Neural cell (in vitro differentiated cells): Measurements from ENCODE around the gene LIPC. TPM values are rescaled to one million over a fixed set of nuclear protein-coding genes. Genes with fewer than 3 reads are reported as not detected.

ENCODE experiments used
- H2AFZ ChIP-seq: fragments of 200-600, 300-800 bp; sonication (generic), shearing (Covaris generic); 2 replicates; pipeline ENCODE4 v1.6.0; 2014; ENCODE audit warnings: low read depth, mild to moderate bottlenecking, antibody characterized with exemption, low read length, moderate library complexity
- H3F3A ChIP-seq: fragments of 200-600 bp; shearing (Covaris generic); 2 replicates; pipeline ENCODE4 v1.6.1; 2016; ENCODE audit warnings: mild to moderate bottlenecking, moderate library complexity, mixed read lengths, antibody characterized with exemption, low read length; ENCODE audit not compliant: insufficient read depth, poor library complexity, severe bottlenecking
- H3K27ac ChIP-seq: fragments of 200-600, 300-800 bp; sonication (generic), shearing (Covaris generic); 2 replicates; pipeline ENCODE4 v1.5.1; 2014; ENCODE audit warnings: mild to moderate bottlenecking, low read length, moderate library complexity
- H3K27me3 ChIP-seq: fragments of 300-800, 200-600 bp; sonication (generic), shearing (Covaris generic); 2 replicates; pipeline ENCODE4 v1.6.0; 2014; ENCODE audit warnings: mild to moderate bottlenecking, low read depth, low read length, moderate library complexity; ENCODE audit not compliant: insufficient read depth
- H3K36me3 ChIP-seq: fragments of 300-800, 200-600 bp; sonication (generic), shearing (Covaris generic); 2 replicates; pipeline ENCODE4 v1.5.1; 2014; ENCODE audit warnings: mild to moderate bottlenecking, antibody characterized with exemption, low read length, moderate library complexity; ENCODE audit not compliant: insufficient read depth
- H3K4me2 ChIP-seq: fragments of 300-800, 200-600 bp; sonication (generic), shearing (Covaris generic); 2 replicates; pipeline ENCODE4 v1.6.0; 2014; ENCODE audit warnings: mild to moderate bottlenecking, low read length
- H3K4me3 ChIP-seq: fragments of 300-800, 200-600 bp; sonication (generic), shearing (Covaris generic); 2 replicates; pipeline ENCODE4 v1.5.1; 2014; ENCODE audit warnings: mild to moderate bottlenecking, low read length, moderate library complexity
- H3K79me2 ChIP-seq: fragments of 200-600 bp; shearing (Covaris generic); replicated peaks from 2 replicates; pipeline ENCODE4 v1.6.0; 2014; ENCODE audit warnings: mild to moderate bottlenecking, low read length, moderate library complexity; ENCODE audit not compliant: insufficient read depth
- H3K9ac ChIP-seq: fragments of 300-800, 200-600 bp; sonication (generic), shearing (Covaris generic); 2 replicates; pipeline ENCODE4 v1.6.1; 2016; ENCODE audit warnings: mild to moderate bottlenecking, low read length, mixed read lengths
- H3K9me2 ChIP-seq: fragments of 200-600 bp; shearing (Covaris generic); 2 replicates; pipeline ENCODE4 v1.6.1; 2016; ENCODE audit warnings: mild to moderate bottlenecking, low read length, mixed read lengths; ENCODE audit not compliant: insufficient read depth
- H3K9me3 ChIP-seq: fragments of 200-600, 300-800 bp; sonication (generic), shearing (Covaris generic); 2 replicates; pipeline ENCODE4 v1.6.1; 2016; ENCODE audit warnings: mild to moderate bottlenecking, mixed run types, low read length, moderate library complexity, mixed read lengths
- H4K20me1 ChIP-seq: fragments of 200-600 bp; shearing (Covaris generic); 2 replicates; pipeline ENCODE4 v1.6.1; 2016; ENCODE audit warnings: mild to moderate bottlenecking, mixed run types; ENCODE audit not compliant: insufficient read depth
- EP300 ChIP-seq: fragments of 450-650 bp; conservative IDR thresholded peaks from 2 replicates; pipeline ENCODE4 v1.6.1; 2014; ENCODE audit warnings: antibody characterized with exemption, mild to moderate bottlenecking, moderate library complexity; ENCODE audit not compliant: poor library complexity, severe bottlenecking
- EZH2 ChIP-seq: fragments of 200-600, 300-800 bp; shearing (Covaris generic), sonication (generic); IDR thresholded peaks from 2 replicates; pipeline ENCODE4 v1.6.1; 2014; ENCODE audit warnings: antibody characterized with exemption, low read length, borderline replicate concordance, mild to moderate bottlenecking; ENCODE audit not compliant: insufficient read depth, poor library complexity, severe bottlenecking
- MXI1 ChIP-seq: fragments of 450-650 bp; conservative IDR thresholded peaks from 2 replicates; pipeline ENCODE4 v1.6.1; 2014; ENCODE audit warnings: antibody characterized with exemption, mild to moderate bottlenecking; ENCODE audit not compliant: poor library complexity, severe bottlenecking
- POLR2AphosphoS5 ChIP-seq: IDR thresholded peaks from 2 replicates; pipeline ENCODE4 v1.6.1; 2012
- RAD21 ChIP-seq: fragments of 450-650 bp; conservative IDR thresholded peaks from 2 replicates; pipeline ENCODE4 v1.6.1; 2014; ENCODE audit warnings: antibody characterized with exemption, mild to moderate bottlenecking, moderate library complexity
- REST ChIP-seq: IDR thresholded peaks from 2 replicates; pipeline ENCODE4 v1.6.1; 2012; ENCODE audit warnings: borderline replicate concordance
- SMC3 ChIP-seq: fragments of 450-650 bp; conservative IDR thresholded peaks from 2 replicates; pipeline ENCODE4 v1.6.1; 2014; ENCODE audit warnings: antibody characterized with exemption, mild to moderate bottlenecking, moderate library complexity; ENCODE audit not compliant: poor library complexity
- TAF1 ChIP-seq: IDR thresholded peaks from 2 replicates; pipeline ENCODE4 v1.6.1; 2012; ENCODE audit warnings: low read depth
- polyA plus RNA-seq: library from polyadenylated mRNA; depleted of rRNA; stranded (reverse); fragments of >200 nt; gene quantifications from 2 replicates; pipeline ENCODE4 v1.2.3, GENCODE V29; 2014
- TF ChIP-seq, protein P1 (sequence below): fragments of 450-650 bp; IDR thresholded peaks from 2 replicates; pipeline ENCODE4 v1.5.1; 2014; ENCODE audit warnings: antibody characterized with exemption, mild to moderate bottlenecking, moderate library complexity; ENCODE audit not compliant: poor library complexity, severe bottlenecking

The LIPC gene
- polyA plus RNA-seq, 1 donor from 2014 or later = not detected

DNA sequence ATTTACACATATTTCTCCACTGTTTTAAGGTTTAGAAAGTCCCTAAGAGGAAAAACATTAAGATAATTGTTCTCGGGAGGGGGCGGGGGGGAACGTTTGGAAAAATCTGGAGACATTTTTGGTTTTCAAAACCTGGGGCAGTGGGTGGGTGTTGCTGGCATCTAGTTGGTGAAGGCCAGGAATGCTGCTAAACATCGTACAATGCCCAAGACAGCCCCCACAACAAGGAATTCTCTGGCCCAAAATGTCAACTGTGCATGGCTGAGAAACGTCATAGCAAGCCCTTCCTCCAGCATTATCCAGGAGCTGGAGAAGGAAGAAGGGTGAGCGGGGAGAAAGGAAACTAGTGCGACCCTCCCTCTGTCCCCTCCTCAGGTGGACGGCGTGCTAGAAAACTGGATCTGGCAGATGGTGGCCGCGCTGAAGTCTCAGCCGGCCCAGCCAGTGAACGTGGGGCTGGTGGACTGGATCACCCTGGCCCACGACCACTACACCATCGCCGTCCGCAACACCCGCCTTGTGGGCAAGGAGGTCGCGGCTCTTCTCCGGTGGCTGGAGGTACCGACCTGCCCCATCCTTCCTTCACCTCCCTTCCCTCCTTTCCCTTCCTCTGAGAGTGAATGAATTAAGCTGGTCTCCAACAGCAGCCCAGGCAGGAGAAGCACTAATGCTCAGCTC, 109.8 kb downstream of the LIPC start:
- H3K27me3 ChIP-seq = no peaks in the 10 kb centered on the region
- H3K4me3 ChIP-seq = no peak overlapping the region
- H3K9me3 ChIP-seq = no peaks in the 10 kb centered on the region
- no peaks in the 10 kb centered on the region for H3K9me2 ChIP-seq
- no peaks in the 10 kb centered on the region for H3K36me3 ChIP-seq
- H3K27ac ChIP-seq = no peak overlapping the region
- no peaks in the 10 kb centered on the region for H4K20me1 ChIP-seq
- no peaks in the 10 kb centered on the region for H3F3A ChIP-seq
- H2AFZ ChIP-seq = no peak overlapping the region
- H3K4me2 ChIP-seq = no peak overlapping the region
- H3K79me2 ChIP-seq = no peaks in the 10 kb centered on the region
- TF ChIP-seq MXI1 (no peak), EZH2 (no peak)
- no peak overlapping the region for H3K9ac ChIP-seq

- no peak overlapping the region for H3K4me3 ChIP-seq
- H3K9me3 ChIP-seq = no peaks in the 10 kb centered on the region
- H4K20me1 ChIP-seq = no peaks in the 10 kb centered on the region
- H3K9ac ChIP-seq = no peak overlapping the region
- no peak overlapping the region for H2AFZ ChIP-seq
- no peak for TF ChIP-seq POLR2AphosphoS5
- TF ChIP-seq REST = no peak
- TF ChIP-seq, protein P1, sequence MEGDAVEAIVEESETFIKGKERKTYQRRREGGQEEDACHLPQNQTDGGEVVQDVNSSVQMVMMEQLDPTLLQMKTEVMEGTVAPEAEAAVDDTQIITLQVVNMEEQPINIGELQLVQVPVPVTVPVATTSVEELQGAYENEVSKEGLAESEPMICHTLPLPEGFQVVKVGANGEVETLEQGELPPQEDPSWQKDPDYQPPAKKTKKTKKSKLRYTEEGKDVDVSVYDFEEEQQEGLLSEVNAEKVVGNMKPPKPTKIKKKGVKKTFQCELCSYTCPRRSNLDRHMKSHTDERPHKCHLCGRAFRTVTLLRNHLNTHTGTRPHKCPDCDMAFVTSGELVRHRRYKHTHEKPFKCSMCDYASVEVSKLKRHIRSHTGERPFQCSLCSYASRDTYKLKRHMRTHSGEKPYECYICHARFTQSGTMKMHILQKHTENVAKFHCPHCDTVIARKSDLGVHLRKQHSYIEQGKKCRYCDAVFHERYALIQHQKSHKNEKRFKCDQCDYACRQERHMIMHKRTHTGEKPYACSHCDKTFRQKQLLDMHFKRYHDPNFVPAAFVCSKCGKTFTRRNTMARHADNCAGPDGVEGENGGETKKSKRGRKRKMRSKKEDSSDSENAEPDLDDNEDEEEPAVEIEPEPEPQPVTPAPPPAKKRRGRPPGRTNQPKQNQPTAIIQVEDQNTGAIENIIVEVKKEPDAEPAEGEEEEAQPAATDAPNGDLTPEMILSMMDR = no peak
- TF ChIP-seq RAD21 = no peak
- TF ChIP-seq TAF1 = no peak
- no peak for TF ChIP-seq SMC3
- TF ChIP-seq EP300 = no peak
- no peak for TF ChIP-seq EZH2
- no peak for TF ChIP-seq MXI1
- no peaks in the 10 kb centered on the region for H3K27me3 ChIP-seq
- no peaks in the 10 kb centered on the region for H3K79me2 ChIP-seq
- no peaks in the 10 kb centered on the region for H3K9me2 ChIP-seq
- no peaks in the 10 kb centered on the region for H3F3A ChIP-seq
- no peaks in the 10 kb centered on the region for H3K36me3 ChIP-seq
- no peak overlapping the region for H3K4me2 ChIP-seq
- H3K27ac ChIP-seq = no peak overlapping the region
Observed at GRCh38 chr15:58543664-58544335, 112.0 kb downstream of the LIPC start.
